ENCODE data around the gene CCNY.
"Not testable (repeated sequence)": the region's sequence is repeated elsewhere in the genome, so short reads cannot be mapped to it uniquely, and the experiment has no call there.

The CCNY gene

DNA sequence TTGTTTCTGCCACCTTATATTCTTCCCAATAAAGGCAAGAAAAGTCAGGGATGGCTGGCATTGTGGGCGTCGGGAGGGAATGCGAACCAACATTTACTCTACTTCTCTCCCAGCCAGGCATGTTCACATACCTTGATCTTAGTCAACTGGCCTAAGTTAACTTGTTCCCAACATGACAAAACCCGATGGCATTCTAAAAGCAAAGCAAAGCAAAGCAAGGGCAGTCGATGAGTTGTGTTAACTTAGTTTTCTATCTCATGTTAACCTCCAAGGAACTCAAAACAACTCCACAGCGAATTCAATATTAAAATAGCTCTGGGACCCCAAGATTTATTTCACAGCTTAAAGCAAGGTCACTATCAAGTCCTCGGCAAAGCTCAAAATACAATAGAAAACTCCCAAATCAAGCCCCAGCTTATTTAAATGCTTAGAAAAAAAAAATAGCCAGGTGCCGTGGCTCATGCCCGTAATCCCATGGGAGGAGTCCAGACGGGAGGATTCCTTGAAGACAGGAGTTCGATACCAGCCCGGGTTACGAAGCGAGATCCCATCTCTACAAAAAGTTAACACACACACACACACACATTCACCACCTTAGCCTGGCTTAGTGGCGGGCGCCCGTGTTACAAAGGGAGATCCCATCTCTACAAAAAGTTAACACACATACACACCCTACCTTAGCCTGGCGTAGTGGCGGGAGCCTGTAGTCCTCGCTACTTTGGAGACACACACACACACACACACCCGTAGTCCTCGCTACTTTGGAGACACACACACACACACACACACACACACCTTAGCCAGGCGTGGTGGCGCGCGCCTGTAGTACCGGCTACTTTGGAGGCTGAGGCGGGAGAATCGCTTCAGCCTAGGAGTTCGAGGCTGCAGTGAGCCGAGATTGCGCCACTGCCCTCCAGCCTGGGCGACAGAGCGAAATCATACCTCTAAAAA, 901 bp upstream of the CCNY start:
- peak; percentile 21 for DNase-seq

GRCh38 chr10:35336921-35337823, 863 bp downstream of the CCNY start:
- peak; percentile 14 for DNase-seq

GRCh38 chr10:35339942-35340341, 3.6 kb downstream of the CCNY start:
- DNase-seq: no peak

- DNase-seq: no peak
Measured at GRCh38 chr10:35340975-35341374, 4.7 kb downstream of the CCNY start.

DNA sequence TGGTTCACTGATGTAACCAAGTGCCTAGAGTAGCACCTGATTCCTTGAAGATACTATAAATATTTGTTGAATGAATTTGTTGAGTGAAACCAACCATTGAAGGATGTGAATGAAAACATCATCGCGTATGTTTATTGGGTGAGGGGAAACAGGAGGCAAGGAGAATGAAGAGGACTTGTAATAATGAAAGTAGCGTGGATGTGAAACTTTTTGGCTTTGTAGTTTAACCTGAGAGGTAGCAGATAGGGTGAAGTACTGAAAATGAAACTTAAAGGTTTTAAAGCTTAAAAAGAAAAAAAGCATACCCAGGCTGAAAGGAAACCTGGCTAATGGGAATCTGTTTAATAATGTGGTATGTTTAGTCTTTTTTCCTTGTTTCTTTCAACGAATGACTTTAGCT, 5.2 kb downstream of the CCNY start:
- no peak for DNase-seq

- no peak for DNase-seq
Measured at GRCh38 chr10:35342183-35342753, 6.0 kb downstream of the CCNY start.

DNA sequence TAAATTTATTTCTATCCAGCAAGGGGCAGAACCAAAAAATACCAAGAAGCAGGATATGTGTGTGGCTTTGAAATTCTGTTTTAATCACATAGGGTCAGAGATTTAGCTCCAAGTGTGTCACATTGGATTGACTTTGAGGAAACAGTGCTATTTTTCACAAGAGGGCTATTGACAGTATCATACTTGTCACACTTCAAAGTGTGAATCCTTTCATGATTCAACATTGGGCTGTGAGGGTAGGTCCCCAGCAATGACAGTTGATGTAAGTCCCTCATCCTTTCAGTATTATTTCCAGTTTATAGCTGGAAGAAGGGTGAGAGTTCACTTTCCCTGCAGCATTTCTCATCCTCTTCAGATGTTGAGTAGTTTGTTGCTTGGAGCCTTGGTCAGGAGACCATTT, 7.4 kb downstream of the CCNY start:
- DNase-seq: no peak

GRCh38 chr10:35345383-35345742, 9.1 kb downstream of the CCNY start:
- no peak for DNase-seq

DNA sequence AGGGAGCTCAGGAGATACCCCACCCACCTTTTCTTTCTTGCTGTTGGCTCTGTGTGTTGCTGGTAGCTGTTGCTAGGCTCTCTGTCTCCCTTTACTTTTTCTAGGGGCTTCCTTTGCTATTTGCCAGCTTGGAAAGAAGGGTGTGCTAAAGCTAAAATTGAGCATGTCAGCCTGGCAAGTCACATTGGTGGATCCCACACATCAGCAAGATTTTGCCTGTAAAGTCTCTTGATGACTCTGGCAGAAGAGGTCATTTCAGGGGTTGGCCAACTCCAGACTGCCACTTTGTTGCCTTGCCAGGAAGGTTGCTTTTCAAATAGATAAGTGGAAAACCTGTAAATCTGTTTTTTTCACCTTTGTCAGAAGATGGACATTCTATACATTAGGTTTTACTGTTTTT, 9.9 kb downstream of the CCNY start:
- DNase-seq: no peak

- no peak for DNase-seq
Measured at GRCh38 chr10:35347121-35347562, 10.8 kb downstream of the CCNY start.

GRCh38 chr10:35347899-35348608, 11.7 kb downstream of the CCNY start:
- DNase-seq: no peak

DNA sequence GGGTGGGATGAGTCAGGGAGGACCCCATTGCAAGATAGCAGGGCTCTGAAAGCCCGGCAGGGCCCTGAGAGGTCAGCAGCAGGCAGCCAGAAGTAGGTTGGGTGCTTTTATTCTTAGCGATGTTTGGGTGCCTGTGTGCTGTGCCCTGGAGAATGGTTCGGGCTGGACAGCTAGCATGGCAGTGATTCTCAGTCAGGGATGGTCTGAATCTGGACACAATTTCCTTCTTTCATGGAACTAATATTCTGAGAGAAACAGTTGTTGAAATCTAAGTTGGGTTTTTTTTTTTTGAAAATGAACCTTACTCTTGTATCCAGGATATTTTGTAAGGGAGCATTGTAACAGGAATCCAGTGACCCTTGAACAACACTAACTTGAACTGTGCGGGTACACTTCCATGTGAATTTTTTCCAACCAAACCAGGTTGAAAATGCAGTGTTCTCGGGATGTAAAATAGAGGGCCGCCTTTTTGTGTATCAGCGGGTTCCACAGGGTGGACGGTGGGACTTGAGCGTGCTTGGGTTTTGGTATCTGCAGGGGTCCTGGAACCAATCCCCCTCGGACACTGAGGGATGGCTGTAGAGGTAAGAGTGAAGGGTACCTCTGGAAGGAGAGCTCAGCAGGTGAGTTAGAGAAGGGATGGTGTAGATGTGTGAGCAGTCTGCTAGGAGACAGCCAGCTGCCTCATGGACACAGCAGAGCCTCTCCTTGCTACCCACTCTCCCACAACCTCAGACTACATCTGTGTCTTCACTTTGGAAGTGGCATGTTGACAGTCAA, 12.5 kb downstream of the CCNY start:
- no peak for DNase-seq

- no peak for DNase-seq
Measured at GRCh38 chr10:35349389-35349915, 13.1 kb downstream of the CCNY start.

GRCh38 chr10:35351021-35351420, 14.7 kb downstream of the CCNY start:
- DNase-seq: no peak

- DNase-seq: no peak
Measured at GRCh38 chr10:35352097-35352496, 15.8 kb downstream of the CCNY start.

DNA sequence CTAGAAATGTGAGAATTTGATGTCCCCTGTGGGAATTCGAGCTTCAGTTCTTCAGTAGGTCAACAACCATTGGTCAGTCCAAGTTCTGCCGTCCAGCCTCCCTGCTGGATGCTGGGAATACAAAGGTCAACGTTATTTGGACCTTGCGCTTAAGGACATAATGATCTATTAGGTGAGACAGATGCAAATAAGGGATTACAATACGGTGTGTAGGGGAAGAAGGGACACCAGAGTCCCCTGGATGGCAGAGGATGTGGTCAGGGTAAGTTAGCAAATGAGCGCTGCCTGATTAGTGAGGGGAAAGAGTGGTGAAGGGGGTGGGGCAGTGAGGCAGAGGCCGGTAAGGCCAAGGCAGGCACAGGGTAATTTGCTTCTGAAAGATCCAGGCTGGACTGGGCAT, 16.2 kb downstream of the CCNY start:
- DNase-seq: no peak

GRCh38 chr10:35353395-35353794, 17.1 kb downstream of the CCNY start:
- no peak for DNase-seq

DNA sequence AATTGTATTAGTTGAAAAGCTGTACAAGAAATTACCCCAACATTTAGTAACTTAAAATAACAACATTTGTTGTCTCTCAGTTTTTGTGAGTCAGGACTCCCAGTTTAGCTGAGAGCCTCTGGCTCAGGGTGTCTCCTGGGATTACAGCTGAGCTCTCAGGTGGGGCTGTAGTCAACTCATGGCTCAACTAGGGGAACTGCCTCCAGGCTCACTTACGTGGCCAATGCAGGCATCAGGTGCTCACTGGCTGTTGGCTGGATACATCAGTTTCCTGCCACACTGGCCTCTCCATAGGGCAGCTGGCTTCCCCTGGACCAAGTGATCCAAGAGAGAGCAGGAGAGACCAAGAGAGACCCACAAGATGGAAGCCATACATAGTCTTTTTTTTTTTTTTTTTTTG, 17.5 kb downstream of the CCNY start:
- DNase-seq: no peak

DNA sequence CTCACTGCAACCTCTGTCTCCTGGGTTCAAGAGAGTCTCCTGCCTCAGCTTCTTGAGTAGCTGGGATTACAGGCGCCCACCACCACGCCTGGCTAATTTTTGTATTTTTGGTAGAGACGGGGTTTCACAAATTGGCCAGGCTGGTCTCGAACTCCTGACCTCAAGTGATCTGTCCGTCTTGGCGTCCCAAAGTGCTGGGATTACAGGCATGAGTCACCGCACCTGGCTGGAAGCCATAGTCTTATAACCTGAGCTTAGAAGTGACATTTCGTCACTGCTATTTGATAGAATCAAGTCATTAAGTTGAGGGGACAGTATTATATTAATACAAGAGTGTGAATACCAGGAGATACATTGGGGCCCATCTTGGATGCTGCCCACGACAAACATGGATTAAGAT, 17.9 kb downstream of the CCNY start:
- not testable (repeated sequence) for DNase-seq

DNA sequence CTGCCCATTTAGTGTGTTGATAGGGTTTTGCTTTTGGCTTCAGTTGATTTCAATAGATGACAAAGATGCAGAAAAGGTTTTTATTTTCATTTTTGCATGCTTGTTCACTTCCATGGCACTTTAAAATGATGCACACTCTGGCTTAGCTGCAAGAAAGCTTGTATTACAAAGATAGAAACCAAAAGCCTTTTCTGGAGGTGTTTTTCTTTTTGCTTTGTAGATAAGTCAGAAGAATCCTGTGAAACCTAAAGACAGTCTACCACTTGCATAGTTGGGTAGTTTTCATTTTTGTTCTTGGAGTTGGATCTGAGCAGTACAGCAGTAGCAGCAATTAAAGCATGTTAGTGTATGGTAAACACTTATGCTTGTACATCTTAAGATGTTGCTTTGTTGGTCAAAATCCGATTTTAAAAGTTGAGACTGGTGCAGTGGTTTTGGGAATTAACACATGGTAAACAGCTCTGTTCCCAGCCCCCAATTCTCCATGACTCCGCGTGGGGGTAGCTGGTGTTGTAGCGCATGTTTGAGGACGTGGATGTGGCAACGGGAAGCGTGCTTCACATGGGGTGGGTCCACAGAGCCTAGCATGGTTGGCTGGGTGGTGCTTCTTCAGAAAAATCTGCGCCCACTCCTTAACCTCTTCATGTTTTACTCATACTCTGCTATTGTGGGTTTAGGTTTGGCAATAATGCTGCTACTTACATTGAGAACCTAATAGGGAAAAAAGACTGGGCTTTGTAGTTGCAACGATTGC, 19.8 kb downstream of the CCNY start:
- no peak for DNase-seq

GRCh38 chr10:35356725-35357092, 20.4 kb downstream of the CCNY start:
- DNase-seq: no peak

Data from activated CD4-positive, alpha-beta T cell treated with anti-CD3 and anti-CD28 coated beads, Interleukin-2, amount 50 U/mL, for 1 hour (primary cell).